ENCODE results near the gene PEX13. TPM values are rescaled to one million over a fixed set of nuclear protein-coding genes. Genes with fewer than 3 reads are reported as not detected.

PEX13 gene, protein sequence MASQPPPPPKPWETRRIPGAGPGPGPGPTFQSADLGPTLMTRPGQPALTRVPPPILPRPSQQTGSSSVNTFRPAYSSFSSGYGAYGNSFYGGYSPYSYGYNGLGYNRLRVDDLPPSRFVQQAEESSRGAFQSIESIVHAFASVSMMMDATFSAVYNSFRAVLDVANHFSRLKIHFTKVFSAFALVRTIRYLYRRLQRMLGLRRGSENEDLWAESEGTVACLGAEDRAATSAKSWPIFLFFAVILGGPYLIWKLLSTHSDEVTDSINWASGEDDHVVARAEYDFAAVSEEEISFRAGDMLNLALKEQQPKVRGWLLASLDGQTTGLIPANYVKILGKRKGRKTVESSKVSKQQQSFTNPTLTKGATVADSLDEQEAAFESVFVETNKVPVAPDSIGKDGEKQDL
- total RNA-seq (2022; extraction: Qiagen RNA extraction), result 13.0 to 15.4 TPM (median 14.8 TPM) in 5 replicates

DNA sequence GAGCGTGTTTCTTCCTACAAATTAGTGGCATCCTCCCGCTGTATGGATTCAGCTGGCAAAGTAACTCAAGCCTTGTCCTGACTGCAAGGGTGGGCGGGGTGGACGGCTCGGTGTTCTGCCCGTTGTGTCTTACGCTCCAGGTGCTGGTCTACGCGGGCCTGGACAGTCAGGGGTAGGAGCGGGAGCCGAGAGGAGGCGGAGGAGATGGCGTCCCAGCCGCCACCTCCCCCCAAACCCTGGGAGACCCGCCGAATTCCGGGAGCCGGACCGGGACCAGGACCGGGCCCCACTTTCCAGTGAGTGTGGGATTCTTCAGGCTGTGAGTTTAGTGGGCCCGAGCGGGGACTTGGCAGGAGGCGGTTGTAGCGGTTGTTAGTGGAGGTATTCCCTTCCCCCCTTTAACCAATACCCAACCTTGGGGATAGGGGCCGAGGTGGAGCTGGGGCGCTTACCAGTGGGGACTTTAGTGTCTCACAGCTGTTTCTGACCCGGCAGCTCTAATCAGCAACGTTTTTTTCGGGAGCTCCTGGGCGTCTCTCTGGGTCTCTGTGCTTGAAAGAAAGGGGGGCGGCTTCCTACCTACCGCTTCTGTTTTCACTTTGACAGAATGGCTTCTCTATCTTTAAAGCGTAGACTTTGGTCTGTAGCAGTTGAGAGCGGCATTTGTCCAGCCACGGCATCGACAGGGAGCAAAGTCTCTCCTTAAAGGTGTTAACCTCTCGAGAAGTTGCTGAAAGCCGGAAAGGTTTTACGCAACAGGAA, at the start of gene PEX13, which contains the start of gene PUS10:
TSS of gene PEX13 (plus strand) at position 165 of the 762 bp plus-strand sequence. CDS start at position 205, 40 bp downstream.
TSS of gene PUS10 (minus strand) at position 700 of the 762 bp plus-strand sequence. CDS start 6,365 bp downstream, outside the sequence.

DNA sequence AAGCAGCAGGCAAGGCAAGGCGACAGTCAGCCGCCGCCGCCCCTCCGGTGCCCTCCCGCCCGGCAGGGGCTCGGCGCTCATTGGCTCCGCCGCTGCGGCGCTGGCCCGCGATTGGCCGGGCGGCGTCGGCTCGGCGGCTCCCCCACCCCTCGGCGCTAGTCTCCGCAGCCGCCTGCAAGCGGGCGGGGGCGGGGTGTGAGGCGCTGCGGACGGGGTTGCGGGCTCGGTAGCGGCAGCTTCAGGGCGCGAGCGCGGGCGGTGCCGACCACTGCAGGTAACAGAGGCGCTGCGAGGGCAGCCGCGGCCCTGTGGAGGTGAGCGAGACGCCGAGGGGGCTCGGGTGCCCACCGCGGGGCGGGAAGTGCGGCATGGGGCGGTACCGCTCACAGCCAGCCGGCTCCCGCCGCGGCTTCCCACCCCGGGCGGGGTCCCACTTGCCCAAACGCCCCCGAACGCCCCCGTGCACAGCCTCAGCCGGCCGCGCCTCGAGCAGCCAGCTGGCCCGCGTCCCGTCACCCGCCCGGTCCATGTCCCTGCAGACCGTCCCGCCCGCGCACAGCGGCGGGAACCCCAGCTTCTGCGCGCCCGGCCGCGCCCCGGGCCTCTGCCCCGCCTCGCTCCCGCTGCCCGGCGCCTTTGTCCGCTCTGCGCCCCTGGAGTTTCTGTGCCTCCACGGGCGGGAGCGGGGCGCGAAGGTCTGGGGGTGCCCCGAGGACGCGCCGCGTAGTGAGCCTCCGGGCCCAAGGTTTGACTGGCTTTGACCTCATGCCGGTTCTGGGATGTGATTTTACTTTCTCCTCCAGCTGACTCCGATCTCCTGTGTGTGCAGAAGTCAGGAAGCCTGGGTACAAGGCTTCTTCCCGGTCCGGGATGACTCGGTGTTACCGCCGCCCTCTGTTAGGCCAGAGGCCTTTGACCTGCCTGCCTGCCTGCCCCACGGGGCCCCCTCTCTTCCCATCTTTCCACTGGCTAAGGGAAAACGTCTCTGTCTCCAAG, 48.5 kb downstream of the PEX13 start, which contains the start of gene SANBR:
TSS of gene SANBR (plus strand) at position 158 of the 996 bp plus-strand sequence. CDS start 4,480 bp downstream, outside the sequence.

Other genes with a start within 250 kb of the PEX13 start
- 1.7 to 2.7 TPM (median 2.4 TPM) in 5 replicates for gene REL, start 136.1 kb upstream of the PEX13 start, total RNA-seq (2022; extraction: Qiagen RNA extraction)
- gene PUS10, start 535 bp downstream of the PEX13 start, total RNA-seq (2022; extraction: Qiagen RNA extraction), result 2.0 to 3.7 TPM (median 2.5 TPM) in 5 replicates
- gene SANBR, start 48.2 kb downstream of the PEX13 start, total RNA-seq (2022; extraction: Qiagen RNA extraction), result 10.9 to 14.9 TPM (median 12.2 TPM) in 5 replicates
- 16.7 to 17.9 TPM (median 17.2 TPM) in 5 replicates for gene C2orf74, start 144.5 kb downstream of the PEX13 start, total RNA-seq (2022; extraction: Qiagen RNA extraction)